Measurements from ENCODE around the gene ALDH1A1. TPM values are rescaled to one million over a fixed set of nuclear protein-coding genes. Genes with fewer than 3 reads are reported as not detected.

Gene ALDH1A1
- total RNA-seq, 1 experiment from 2014 or later, result 4.4 TPM

- peak; percentile 83 for DNase-seq (ENCODE audit: low spot score)
Observed at GRCh38 chr9:72979405-72980100, 26.7 kb upstream of the ALDH1A1 start.

GRCh38 chr9:72978744-72979143, 25.9 kb upstream of the ALDH1A1 start:
- DNase-seq (ENCODE audit: low spot score), result peak; percentile 69

- DNase-seq (ENCODE audit: low spot score), result peak; percentile 68
Observed at GRCh38 chr9:72977670-72978069, 24.8 kb upstream of the ALDH1A1 start.

- DNase-seq (ENCODE audit: low spot score), result no peak
Observed at GRCh38 chr9:72974501-72974900, 21.6 kb upstream of the ALDH1A1 start.

GRCh38 chr9:72972636-72973035, 19.8 kb upstream of the ALDH1A1 start:
- no peak for DNase-seq (ENCODE audit: low spot score)

- DNase-seq (ENCODE audit: low spot score), result no peak
Observed at GRCh38 chr9:72971411-72971810, 18.6 kb upstream of the ALDH1A1 start.

- no peak for DNase-seq (ENCODE audit: low spot score)
Observed at GRCh38 chr9:72960446-72960845, 7.6 kb upstream of the ALDH1A1 start.

GRCh38 chr9:72958485-72959281, 5.8 kb upstream of the ALDH1A1 start:
- DNase-seq (ENCODE audit: low spot score), result no peak

GRCh38 chr9:72955571-72955970, 2.7 kb upstream of the ALDH1A1 start:
- DNase-seq (ENCODE audit: low spot score), result no peak

GRCh38 chr9:72955126-72955455, 2.2 kb upstream of the ALDH1A1 start:
- DNase-seq (ENCODE audit: low spot score), result no peak

- no peak for DNase-seq (ENCODE audit: low spot score)
Observed at GRCh38 chr9:72954431-72955125, 1.7 kb upstream of the ALDH1A1 start.

- no peak for DNase-seq (ENCODE audit: low spot score)
Observed at GRCh38 chr9:72952381-72952690, 517 bp downstream of the ALDH1A1 start.

- no peak for DNase-seq (ENCODE audit: low spot score)
Observed at GRCh38 chr9:72951520-72952380, 1.1 kb downstream of the ALDH1A1 start.

- no peak for DNase-seq (ENCODE audit: low spot score)
Observed at GRCh38 chr9:72950875-72951442, 1.9 kb downstream of the ALDH1A1 start.

GRCh38 chr9:72949918-72950325, 2.9 kb downstream of the ALDH1A1 start:
- no peak for DNase-seq (ENCODE audit: low spot score)

GRCh38 chr9:72949244-72949582, 3.6 kb downstream of the ALDH1A1 start:
- DNase-seq (ENCODE audit: low spot score), result no peak

- DNase-seq (ENCODE audit: low spot score), result no peak
Observed at GRCh38 chr9:72948575-72949243, 4.1 kb downstream of the ALDH1A1 start.

- no peak for DNase-seq (ENCODE audit: low spot score)
Observed at GRCh38 chr9:72947984-72948465, 4.8 kb downstream of the ALDH1A1 start.

GRCh38 chr9:72946821-72947220, 6.0 kb downstream of the ALDH1A1 start:
- DNase-seq (ENCODE audit: low spot score), result no peak

- no peak for DNase-seq (ENCODE audit: low spot score)
Observed at GRCh38 chr9:72946318-72946717, 6.5 kb downstream of the ALDH1A1 start.

- no peak for DNase-seq (ENCODE audit: low spot score)
Observed at GRCh38 chr9:72945391-72945790, 7.5 kb downstream of the ALDH1A1 start.
